ENCODE results near the gene OR51G2.

The OR51G2 gene

GRCh38 chr11:4881860-4882500, 37.2 kb downstream of the OR51G2 start, which contains the start of gene OR51T1:
TSS of gene OR51T1 (plus strand) at chr11:4881900. CDS start at chr11:4881900, 0 bp downstream.
- DNase-seq (ENCODE audit: low read depth) = no peak
- no peak within 1 kb of the TSS for H3K4me3 ChIP-seq (ENCODE audit: low read depth, low read length)
- TF ChIP-seq CTCF (IDR thresholded peaks at IDR 0.05; ENCODE audit: control insufficient read depth, extremely low read depth, insufficient read depth) = no peak

- H3K4me3 ChIP-seq (ENCODE audit: low read depth, low read length) = no peak overlapping the region
- TF ChIP-seq CTCF (IDR thresholded peaks at IDR 0.05; ENCODE audit: control insufficient read depth, extremely low read depth, insufficient read depth) = no peak
- no peak for DNase-seq (ENCODE audit: low read depth)
These were observed 38.0 kb downstream of the OR51G2 start for GRCh38 chr11:4881188-4881587.

- DNase-seq (ENCODE audit: low read depth) = no peak
- H3K4me3 ChIP-seq (ENCODE audit: low read depth, low read length) = no peak overlapping the region
- TF ChIP-seq CTCF (IDR thresholded peaks at IDR 0.05; ENCODE audit: control insufficient read depth, extremely low read depth, insufficient read depth) = no peak
These were observed 53.3 kb downstream of the OR51G2 start for GRCh38 chr11:4865855-4866254.

GRCh38 chr11:4863876-4864275, 55.3 kb downstream of the OR51G2 start:
- TF ChIP-seq CTCF (IDR thresholded peaks at IDR 0.05; ENCODE audit: control insufficient read depth, extremely low read depth, insufficient read depth) = no peak
- DNase-seq (ENCODE audit: low read depth) = no peak
- H3K4me3 ChIP-seq (ENCODE audit: low read depth, low read length) = no peak overlapping the region
